Suppressor macrophage treated with lipopolysaccharide for 1 hour (primary cell): ENCODE results near the gene NRDC.
A peak's percentile ranks its signal among the peaks of the same experiment; 100 is the strongest.

Experiments used
- DNase-seq, 3 donors: peaks; one replicate each; pipeline ENCODE4 v3.0.0-alpha.2; 2020 to 2022

The NRDC gene

DNA sequence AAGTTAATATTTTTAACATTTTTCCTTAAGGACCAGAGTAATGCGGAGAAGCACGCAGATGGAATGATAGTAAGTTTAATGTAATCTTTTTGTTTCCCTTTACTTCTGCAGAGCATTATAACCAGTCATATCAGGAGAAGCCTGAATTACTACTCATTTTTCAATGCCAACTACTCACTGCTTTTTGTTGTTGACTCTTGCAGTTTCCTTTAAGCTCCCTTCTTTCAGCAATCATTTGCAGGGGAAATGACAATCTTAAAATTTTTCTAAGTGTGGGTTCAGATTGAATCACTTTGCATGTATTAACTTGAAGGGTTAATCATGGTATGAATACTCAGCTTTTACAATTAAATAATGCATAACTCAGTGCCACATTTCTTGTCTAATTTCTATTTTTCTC is 122.2 kb downstream of the NRDC start:
- no peak for DNase-seq

- no peak for DNase-seq
Observed at GRCh38 chr1:51755437-51755836, 123.1 kb downstream of the NRDC start.

DNA sequence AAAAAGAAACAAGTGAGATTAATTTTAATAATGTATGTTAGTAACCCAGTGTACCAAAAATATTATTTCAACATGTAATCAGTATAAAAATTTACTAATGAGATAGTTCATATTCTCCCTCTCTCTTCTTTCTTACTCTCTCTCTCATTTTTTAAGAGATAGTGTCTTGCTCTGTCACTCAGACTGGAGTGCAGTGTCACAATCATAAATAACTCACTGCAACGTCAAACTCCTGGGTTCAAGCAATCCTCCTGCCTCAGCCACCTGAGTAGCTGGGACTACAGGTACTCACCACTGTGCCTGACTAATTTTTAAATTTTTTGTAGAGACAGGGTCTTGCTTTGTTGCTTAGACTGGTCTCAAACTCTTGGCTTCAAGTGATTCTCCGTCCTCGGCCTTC is 123.9 kb downstream of the NRDC start:
- DNase-seq, result no peak

- DNase-seq, result no peak
Observed at GRCh38 chr1:51753969-51754368, 124.6 kb downstream of the NRDC start.

DNA sequence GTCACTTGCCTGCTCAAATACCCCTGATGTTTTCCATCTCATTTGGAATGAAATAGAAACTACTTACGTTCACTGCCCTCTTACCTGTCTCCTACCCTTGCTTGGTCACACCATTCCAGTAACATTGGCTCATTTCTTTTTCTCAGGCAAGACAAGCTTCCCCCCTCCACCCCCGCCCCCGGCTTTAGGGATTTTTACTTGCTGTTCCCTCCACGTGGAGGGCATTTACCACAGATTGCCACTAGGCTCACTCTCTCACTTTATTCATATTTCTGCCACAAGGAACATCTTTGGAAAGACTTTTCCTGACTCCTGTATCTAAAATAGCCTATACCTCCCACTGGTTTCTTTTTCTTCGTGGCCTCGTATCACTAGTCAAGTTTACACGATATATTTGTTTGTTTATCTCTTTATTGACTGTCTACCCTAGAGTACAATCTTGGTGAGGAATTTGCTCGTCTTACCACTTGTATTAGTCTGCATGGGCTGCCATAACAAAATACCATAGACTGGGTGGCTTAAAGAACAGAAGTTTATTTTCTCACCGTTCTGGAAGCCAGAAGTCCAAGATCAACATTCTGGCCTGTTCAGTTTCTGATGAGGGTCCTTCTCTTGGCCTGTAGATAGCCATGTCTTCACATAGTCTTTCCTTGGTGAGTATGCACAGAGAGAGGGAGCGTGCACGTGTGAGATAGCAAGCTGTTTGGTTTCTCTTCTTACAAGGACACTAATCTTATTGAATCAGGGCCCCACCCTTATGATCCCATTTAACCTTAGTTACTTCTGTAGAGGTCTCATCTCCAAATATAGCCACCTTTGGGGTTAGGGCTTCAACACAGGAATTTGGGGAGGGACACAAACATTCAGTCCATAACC is 126.2 kb downstream of the NRDC start:
- peak in 1 of 3 donors; percentile 25 for DNase-seq

DNA sequence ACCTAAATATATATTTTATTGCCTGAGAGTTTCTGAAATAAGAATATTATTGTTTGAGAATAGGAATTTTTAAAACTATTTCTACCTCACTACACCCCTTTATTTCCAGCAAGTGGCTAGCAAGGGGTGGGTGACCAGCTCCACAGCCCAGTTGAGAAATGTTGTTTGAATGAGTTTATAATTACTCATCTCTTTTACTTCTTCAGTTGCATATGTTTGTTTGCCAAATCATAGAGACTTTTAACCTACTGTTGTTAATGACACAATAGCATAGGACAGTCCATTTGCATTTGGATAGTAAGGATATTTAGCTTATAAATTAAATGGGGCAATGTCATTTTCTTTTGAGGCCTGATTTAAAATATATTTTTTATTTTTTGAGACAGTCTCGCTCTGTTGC is 127.8 kb downstream of the NRDC start:
- DNase-seq, result peak; percentile 16 to 59 (median 30)

DNA sequence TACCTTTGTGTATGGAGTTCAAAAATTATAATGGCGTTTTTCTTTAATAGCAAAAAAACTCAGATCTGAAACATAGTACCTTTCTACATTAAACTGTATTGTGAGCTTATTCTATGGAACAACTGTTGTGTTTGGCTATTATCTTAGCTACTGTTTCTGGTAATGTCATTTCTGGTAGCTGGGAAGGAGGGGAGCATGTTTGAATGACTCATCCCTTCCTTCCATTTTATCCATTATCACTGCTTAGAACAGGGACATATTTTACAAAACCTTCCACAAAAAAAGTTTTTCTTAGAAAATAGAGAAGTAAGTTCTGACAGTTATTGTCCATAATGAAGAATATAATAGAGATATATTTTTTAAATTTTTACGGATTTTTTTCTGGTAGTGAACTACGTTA is 128.3 kb downstream of the NRDC start:
- DNase-seq, result peak in 2 of 3 donors; percentile 23 to 44

DNA sequence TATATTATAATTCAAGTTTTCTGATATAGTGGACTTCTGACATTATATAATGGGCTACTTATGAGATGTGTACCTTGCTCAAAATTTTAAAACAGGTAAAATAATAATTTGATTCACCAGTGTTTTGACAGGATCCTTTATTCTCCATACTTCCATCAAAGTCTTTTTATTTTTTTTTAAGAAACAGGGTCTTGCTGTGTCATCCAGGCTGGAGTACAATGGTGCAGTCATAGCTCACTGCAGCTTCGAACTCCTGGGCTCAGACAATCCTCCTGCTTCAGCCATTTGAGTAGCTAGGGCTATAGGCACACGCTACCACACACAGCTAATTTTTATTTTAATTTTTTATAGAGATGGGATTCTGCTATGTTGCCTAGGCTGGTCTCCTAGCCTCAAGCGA is 129.4 kb downstream of the NRDC start:
- no peak for DNase-seq

DNA sequence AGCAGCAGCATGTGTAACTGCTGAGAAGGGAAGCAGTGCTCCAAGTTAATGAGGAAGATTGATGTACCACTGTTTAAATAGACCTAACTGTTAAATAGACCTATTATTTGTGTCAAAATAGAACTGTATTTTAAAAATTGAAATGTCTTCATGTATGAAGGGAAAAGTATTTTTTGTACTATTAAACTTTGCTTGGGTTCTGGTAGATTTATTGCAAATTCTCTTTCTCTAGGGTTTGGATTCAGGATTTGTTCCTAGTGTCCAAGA is 133.3 kb downstream of the NRDC start:
- DNase-seq, result no peak

DNA sequence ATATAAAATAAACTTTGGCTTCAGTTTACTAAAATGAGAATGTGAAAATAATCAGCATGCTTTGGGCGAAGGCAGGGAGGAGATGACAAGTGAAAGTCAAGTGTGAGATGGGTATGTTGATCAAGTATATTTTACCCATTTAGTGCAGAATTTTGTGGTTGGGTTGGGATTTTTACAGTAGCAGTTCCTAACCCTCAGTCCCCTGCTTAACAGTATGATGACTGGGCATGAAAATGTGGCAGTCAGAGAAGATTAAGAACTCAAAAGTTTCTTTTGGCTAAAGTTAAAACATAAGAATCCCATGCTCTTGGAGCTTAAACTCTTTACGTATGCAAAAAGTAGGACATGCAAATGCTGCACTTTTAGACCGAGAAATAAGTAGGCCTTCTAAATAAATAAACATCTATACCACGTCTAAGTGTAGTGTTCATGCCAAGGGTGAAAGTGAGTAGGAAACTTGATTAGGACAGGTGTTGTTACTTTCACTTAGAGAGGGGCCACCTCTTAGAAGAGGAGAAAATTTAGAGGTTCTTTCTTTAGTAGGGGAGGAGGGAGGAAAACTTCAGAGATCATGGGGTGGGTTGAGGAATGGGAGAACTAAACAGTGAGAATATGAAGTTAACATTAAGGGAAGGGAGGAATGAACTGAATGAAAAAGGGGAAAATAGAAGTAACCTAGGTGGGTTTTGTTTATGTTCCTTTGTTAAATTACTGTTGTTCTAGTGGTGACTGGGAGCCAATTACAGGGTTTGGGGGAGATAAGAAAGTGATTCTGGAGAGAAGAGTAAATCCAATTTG is 133.8 kb downstream of the NRDC start:
- no peak for DNase-seq

DNA sequence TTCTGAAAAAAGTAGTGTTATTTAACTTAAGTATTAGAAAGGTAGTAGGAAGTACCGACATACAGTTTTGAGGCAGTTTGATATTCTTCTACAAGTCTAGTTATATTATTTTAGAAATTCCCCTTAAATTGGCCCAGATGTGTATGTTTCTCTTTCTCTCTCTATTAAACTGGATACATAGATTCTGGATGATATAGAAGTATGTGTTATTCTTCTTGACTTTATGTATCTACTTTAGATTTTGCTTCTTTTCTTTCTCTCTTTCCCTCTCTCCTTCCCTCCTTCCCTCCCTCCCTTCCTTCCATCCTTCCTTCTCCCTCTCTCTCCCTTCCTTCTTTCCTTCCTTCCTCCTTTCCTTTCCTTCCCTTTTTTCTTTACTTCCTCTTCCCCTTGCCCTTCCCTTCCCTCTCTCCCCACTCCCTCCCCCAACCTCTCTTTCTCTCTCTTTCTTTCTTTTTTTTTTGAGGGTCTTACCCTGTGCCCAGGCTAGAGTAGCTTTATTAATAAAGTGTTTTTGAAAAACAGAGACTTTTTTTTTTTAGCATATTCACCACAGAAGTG is 137.3 kb downstream of the NRDC start:
- DNase-seq, result no peak

DNA sequence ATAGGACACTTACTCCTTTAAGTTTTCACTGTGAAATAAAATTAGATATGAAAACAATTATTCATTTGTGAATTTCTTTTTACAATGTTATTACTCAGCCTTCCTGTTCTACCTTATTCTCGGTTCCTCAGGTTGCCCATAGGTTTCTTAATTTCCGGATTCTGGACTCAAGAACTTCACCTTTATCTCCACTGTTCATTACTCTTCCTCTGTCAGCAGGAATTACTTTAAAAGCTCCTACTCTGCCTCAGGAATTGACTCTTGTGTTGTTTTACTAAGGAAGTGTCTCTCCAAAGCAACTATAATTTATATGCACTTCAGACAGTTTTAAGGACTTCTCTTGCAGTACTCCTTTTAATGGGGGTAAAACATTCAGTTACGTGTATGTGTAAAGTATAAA is 137.9 kb downstream of the NRDC start:
- DNase-seq, result no peak
